A673 (cell line): Measurements from ENCODE around the gene CNIH1. TPM values are rescaled to one million over a fixed set of nuclear protein-coding genes. Genes with fewer than 3 reads are reported as not detected.

Experiments used
- BruUV-seq: library from RNA; stranded (reverse); fragments of 400-500 nt; replicated peaks from 2 replicates; lab custom pipeline; 2021; lab: Mats Ljungman, UMichigan
- CTCF ChIA-PET: fragments of 300-600 bp; sonication (Branson Sonifier 250); formaldehyde crosslinking; loops from one replicate; lab custom pipeline; 2022; ENCODE audit warnings: antibody characterized with exemption; lab: Charles Lee
- POLR2A ChIA-PET: fragments of 300-600 bp; sonication (Branson Sonifier 250); formaldehyde crosslinking; loops from one replicate; lab custom pipeline; 2022; ENCODE audit warnings: antibody characterized with exemption; ENCODE audit not compliant: low non-redundant PET; lab: Charles Lee
- DNase-seq: peaks from one replicate; pipeline ENCODE4 v3.0.0-alpha.2; 2015; ENCODE audit warnings: low spot score
- H3K27ac ChIP-seq: fragments of 200-600 bp; sonication (generic); 2 replicates; pipeline ENCODE4 v1.5.1; 2016; ENCODE audit warnings: mixed run types, low read depth, mild to moderate bottlenecking, mixed read lengths, antibody characterized with exemption, low read length; ENCODE audit not compliant: poor library complexity, severe bottlenecking
- H3K27me3 ChIP-seq: fragments of 200-600 bp; sonication (generic); replicated peaks from 2 replicates; pipeline ENCODE4 v1.6.1; 2017; ENCODE audit warnings: mixed run types, low read depth, mild to moderate bottlenecking, mixed read lengths, antibody characterized with exemption, low read length; ENCODE audit not compliant: insufficient read depth, poor library complexity
- H3K36me3 ChIP-seq: fragments of 200-600 bp; sonication (generic); 2 replicates; pipeline ENCODE4 v1.6.1; 2016; ENCODE audit warnings: mixed run types, mild to moderate bottlenecking, mixed read lengths, antibody characterized with exemption, low read length; ENCODE audit not compliant: insufficient read depth, poor library complexity, severe bottlenecking
- H3K4me1 ChIP-seq: fragments of 200-600 bp; sonication (generic); 2 replicates; pipeline ENCODE4 v1.6.1; 2017; ENCODE audit warnings: mixed run types, mild to moderate bottlenecking, mixed read lengths, antibody characterized with exemption, low read length; ENCODE audit not compliant: insufficient read depth, poor library complexity, severe bottlenecking
- H3K4me3 ChIP-seq: fragments of 200-600 bp; sonication (generic); 2 replicates; pipeline ENCODE4 v1.5.1; 2016; ENCODE audit warnings: low read depth, mixed run types, mild to moderate bottlenecking, mixed read lengths, low read length; ENCODE audit not compliant: poor library complexity, severe bottlenecking
- H3K9me3 ChIP-seq: fragments of 200-600 bp; sonication (generic); 2 replicates; pipeline ENCODE4 v1.6.1; 2016; ENCODE audit warnings: mixed run types, low read depth, mild to moderate bottlenecking, mixed read lengths, antibody characterized with exemption, low read length; ENCODE audit not compliant: poor library complexity, severe bottlenecking
- EZH2 ChIP-seq: fragments of 200-600 bp; sonication (generic); IDR thresholded peaks from 2 replicates; pipeline ENCODE4 v1.6.1; 2017; ENCODE audit warnings: borderline replicate concordance, low read depth, mild to moderate bottlenecking, mixed read lengths, antibody characterized with exemption, low read length; ENCODE audit not compliant: poor library complexity, severe bottlenecking
- intact Hi-C: fragments of 100-400 bp; cut with micrococcal nuclease; formaldehyde crosslinking; loops from one replicate; pipeline ENCODE4 v1.10.0; 2022; ENCODE audit not compliant: unreplicated experiment
- total RNA-seq: library from RNA; stranded (reverse); gene quantifications from 2 replicates; pipeline ENCODE4 v1.2.3, GENCODE V29; 2021
- TF ChIP-seq, protein P1 (sequence below): fragments of 300-800, 200-600 bp; sonication (generic); conservative IDR thresholded peaks from 2 replicates; pipeline ENCODE4 v1.5.1; 2017; ENCODE audit warnings: low read depth, mild to moderate bottlenecking, antibody characterized with exemption, low read length, moderate library complexity, mixed read lengths

Gene CNIH1
- total RNA-seq, 1 experiment from 2014 or later, result 170 TPM

- no peak for DNase-seq
- H3K9me3 ChIP-seq, result no peaks in the 10 kb centered on the region
- intact Hi-C loops, result no loop called here
- TF ChIP-seq, protein P1, sequence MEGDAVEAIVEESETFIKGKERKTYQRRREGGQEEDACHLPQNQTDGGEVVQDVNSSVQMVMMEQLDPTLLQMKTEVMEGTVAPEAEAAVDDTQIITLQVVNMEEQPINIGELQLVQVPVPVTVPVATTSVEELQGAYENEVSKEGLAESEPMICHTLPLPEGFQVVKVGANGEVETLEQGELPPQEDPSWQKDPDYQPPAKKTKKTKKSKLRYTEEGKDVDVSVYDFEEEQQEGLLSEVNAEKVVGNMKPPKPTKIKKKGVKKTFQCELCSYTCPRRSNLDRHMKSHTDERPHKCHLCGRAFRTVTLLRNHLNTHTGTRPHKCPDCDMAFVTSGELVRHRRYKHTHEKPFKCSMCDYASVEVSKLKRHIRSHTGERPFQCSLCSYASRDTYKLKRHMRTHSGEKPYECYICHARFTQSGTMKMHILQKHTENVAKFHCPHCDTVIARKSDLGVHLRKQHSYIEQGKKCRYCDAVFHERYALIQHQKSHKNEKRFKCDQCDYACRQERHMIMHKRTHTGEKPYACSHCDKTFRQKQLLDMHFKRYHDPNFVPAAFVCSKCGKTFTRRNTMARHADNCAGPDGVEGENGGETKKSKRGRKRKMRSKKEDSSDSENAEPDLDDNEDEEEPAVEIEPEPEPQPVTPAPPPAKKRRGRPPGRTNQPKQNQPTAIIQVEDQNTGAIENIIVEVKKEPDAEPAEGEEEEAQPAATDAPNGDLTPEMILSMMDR, result no peak
- no peak for TF ChIP-seq EZH2
- BruUV-seq, result no TSS peak
- ChIA-PET CTCF (no interaction called here), POLR2A (no interaction called here)
- peaks cover 50% of the 10 kb centered on the region for H3K36me3 ChIP-seq
- no peaks in the 10 kb centered on the region for H3K27me3 ChIP-seq
- no peak overlapping the region for H3K27ac ChIP-seq
- no peak overlapping the region for H3K4me3 ChIP-seq
- no peaks in the 10 kb centered on the region for H3K4me1 ChIP-seq
Observed at GRCh38 chr14:54423991-54424390, 17.2 kb downstream of the CNIH1 start.

DNA sequence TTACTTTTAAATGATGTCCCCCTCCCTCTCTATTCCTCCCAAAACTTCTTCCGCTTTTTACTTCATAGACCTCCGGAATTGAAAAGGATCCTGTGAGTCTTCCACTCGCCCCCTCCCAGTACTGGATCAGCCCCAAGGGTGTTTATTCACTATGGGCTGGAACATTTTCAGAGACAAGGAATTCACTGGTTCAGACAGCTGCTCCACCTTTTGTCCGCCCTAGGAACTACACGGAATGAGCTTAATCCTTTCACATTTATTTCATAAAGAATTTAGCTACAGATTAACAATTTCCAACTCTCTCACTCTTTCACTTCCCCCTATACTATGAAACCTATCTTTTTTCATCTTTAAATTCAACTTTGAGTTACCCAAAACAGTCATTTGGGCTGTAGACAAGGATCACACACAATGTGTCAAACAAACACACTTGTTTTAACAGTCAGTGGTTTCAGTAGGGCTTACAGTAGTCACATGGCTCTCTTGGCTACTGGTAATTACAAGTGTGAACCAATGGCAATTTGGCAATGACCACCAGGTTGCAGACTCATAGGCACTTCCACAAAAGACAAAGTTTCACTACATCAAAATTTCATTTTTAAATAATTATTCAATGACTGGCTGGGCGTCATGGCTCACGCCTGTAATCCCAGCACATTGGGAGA lies 20.6 kb downstream of the CNIH1 start:
- intact Hi-C loops, result loop anchor here (2.0 kb wide), 1 partner anchor 54 kb away; no protein-coding TSS in a partner anchor
- CTCF ChIA-PET, result interaction anchor here (0.6 to 1.0 kb wide), 2 partner anchors 15 to 54 kb away, joined by 4 to 7 read pairs; no protein-coding TSS in a partner anchor
- Histone ChIP-seq H3K9me3 (no peaks in the 10 kb centered on the region), H3K36me3 (peaks cover 34% of the 10 kb centered on the region), H3K4me1 (no peaks in the 10 kb centered on the region), H3K4me3 (no peak overlapping the region), H3K27ac (no peak overlapping the region), H3K27me3 (no peaks in the 10 kb centered on the region)
- POLR2A ChIA-PET, result no interaction called here
- BruUV-seq, result no TSS peak
- peak; percentile 64 for DNase-seq
- TF ChIP-seq, protein P1, result peak; percentile 70
- TF ChIP-seq EZH2, result no peak

GRCh38 chr14:54411371-54411770 lies 29.8 kb downstream of the CNIH1 start:
- no peaks in the 10 kb centered on the region for H3K9me3 ChIP-seq
- intact Hi-C loops, result no loop called here
- no peak for TF ChIP-seq EZH2
- TF ChIP-seq, protein P1, result no peak
- ChIA-PET POLR2A (no interaction called here), CTCF (no interaction called here)
- no TSS peak for BruUV-seq
- DNase-seq, result no peak
- peaks cover 80% of the 10 kb centered on the region for H3K36me3 ChIP-seq
- no peaks in the 10 kb centered on the region for H3K4me1 ChIP-seq
- no peaks in the 10 kb centered on the region for H3K27me3 ChIP-seq
- no peak overlapping the region for H3K4me3 ChIP-seq
- no peak overlapping the region for H3K27ac ChIP-seq
